SK-N-SH treated with all-trans-retinoic acid at 6 μM for 48 hours (cell line): ENCODE results near the gene HIVEP2.

Experiments
- ATAC-seq: fragments of 200-7000 bp; cut with Tn5 transposase; 3 replicates; pipeline ENCODE4 v1.9.1; 2020; ENCODE audit warnings: mild to moderate bottlenecking, moderate library complexity
- ARNTL ChIP-seq: fragments of 450-650 bp; formaldehyde crosslinking; IDR thresholded peaks from 2 replicates; pipeline ENCODE4 v1.5.0; 2020; ENCODE audit warnings: low read depth, mild to moderate bottlenecking, moderate library complexity, borderline replicate concordance
- CSDC2 ChIP-seq: fragments of 250-450 bp; sonication (Bioruptor Pico); IDR thresholded peaks from 2 replicates; pipeline ENCODE4 v1.5.0; 2020; ENCODE audit warnings: mild to moderate bottlenecking, moderate library complexity
- ESRRG ChIP-seq: fragments of 250-450 bp; sonication (Bioruptor Pico); IDR thresholded peaks from 2 replicates; pipeline ENCODE4 v1.6.1; 2021; ENCODE audit warnings: mild to moderate bottlenecking
- GLIS3 ChIP-seq: fragments of 250-450 bp; sonication (Bioruptor Pico); IDR thresholded peaks from 2 replicates; pipeline ENCODE4 v1.5.0; 2020; ENCODE audit warnings: mild to moderate bottlenecking, moderate library complexity
- ISL1 ChIP-seq: fragments of 250-450 bp; sonication (Bioruptor Pico); IDR thresholded peaks from 2 replicates; pipeline ENCODE4 v2.1.2; 2022; ENCODE audit warnings: mild to moderate bottlenecking, moderate library complexity
- OSR1 ChIP-seq: fragments of 250-450 bp; sonication (Bioruptor Pico); IDR thresholded peaks from 2 replicates; pipeline ENCODE4 v1.8.0; 2022; ENCODE audit warnings: moderate library complexity, mild to moderate bottlenecking, inconsistent platforms
- PPARA ChIP-seq: fragments of 250-450 bp; sonication (Bioruptor Pico); IDR thresholded peaks from 2 replicates; pipeline ENCODE4 v1.5.0; 2020; ENCODE audit warnings: mild to moderate bottlenecking, borderline replicate concordance
- SNAI2 ChIP-seq: fragments of 250-450 bp; sonication (Bioruptor Pico); IDR thresholded peaks from 2 replicates; pipeline ENCODE4 v1.5.0; 2020; ENCODE audit warnings: mild to moderate bottlenecking, moderate library complexity
- TCF4 ChIP-seq: fragments of 250-450 bp; sonication (Bioruptor Pico); IDR thresholded peaks from 2 replicates; pipeline ENCODE4 v1.8.0; 2021; ENCODE audit warnings: mild to moderate bottlenecking, moderate library complexity, borderline replicate concordance
- ZC3H10 ChIP-seq: fragments of 250-450 bp; sonication (Bioruptor Pico); IDR thresholded peaks from 2 replicates; pipeline ENCODE4 v1.5.1; 2021; ENCODE audit warnings: mild to moderate bottlenecking, moderate library complexity
- ZNF565 ChIP-seq: fragments of 450-650 bp; formaldehyde crosslinking; conservative IDR thresholded peaks from 2 replicates; pipeline ENCODE4 v1.5.0; 2020; ENCODE audit warnings: low read depth, mild to moderate bottlenecking, moderate library complexity
- TF ChIP-seq, protein P1 (sequence below): fragments of 250-450 bp; sonication (Bioruptor Pico); IDR thresholded peaks from 2 replicates; pipeline ENCODE4 v1.5.0; 2020; ENCODE audit warnings: mild to moderate bottlenecking, moderate library complexity
- TF ChIP-seq, protein P2 (sequence below): fragments of 250-450 bp; sonication (Bioruptor Pico); IDR thresholded peaks from 2 replicates; pipeline ENCODE4 v1.5.1; 2021; ENCODE audit warnings: mild to moderate bottlenecking, moderate library complexity
- TF ChIP-seq, protein P3 (sequence below): fragments of 250-450 bp; sonication (Bioruptor Pico); IDR thresholded peaks from 2 replicates; pipeline ENCODE4 v1.8.0; 2020; ENCODE audit warnings: mild to moderate bottlenecking, moderate library complexity, borderline replicate concordance
- TF ChIP-seq, protein P4 (sequence below): fragments of 250-450 bp; sonication (Bioruptor Pico); IDR thresholded peaks from 2 replicates; pipeline ENCODE4 v1.8.0; 2021; ENCODE audit warnings: low read depth, mild to moderate bottlenecking, moderate library complexity, borderline replicate concordance

The HIVEP2 gene

DNA sequence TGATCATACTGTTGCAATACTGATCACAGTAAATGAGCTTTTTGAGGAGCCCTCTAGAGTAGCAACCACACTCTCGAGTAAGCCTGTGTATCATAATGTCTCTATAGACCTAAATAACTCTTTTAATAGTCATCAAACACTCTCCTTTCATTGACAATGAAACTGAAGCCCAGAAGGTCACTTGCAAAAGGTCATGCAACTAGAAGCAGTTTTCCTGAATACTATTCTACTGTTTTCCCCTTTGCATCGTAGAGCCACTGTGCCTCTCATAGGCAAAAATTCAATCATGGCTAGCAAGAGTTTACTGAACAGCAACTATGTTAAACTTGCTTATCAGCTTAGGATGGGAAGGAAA, 105.3 kb downstream of the HIVEP2 start:
- no peak for ATAC-seq
- TF ChIP-seq, protein P1, sequence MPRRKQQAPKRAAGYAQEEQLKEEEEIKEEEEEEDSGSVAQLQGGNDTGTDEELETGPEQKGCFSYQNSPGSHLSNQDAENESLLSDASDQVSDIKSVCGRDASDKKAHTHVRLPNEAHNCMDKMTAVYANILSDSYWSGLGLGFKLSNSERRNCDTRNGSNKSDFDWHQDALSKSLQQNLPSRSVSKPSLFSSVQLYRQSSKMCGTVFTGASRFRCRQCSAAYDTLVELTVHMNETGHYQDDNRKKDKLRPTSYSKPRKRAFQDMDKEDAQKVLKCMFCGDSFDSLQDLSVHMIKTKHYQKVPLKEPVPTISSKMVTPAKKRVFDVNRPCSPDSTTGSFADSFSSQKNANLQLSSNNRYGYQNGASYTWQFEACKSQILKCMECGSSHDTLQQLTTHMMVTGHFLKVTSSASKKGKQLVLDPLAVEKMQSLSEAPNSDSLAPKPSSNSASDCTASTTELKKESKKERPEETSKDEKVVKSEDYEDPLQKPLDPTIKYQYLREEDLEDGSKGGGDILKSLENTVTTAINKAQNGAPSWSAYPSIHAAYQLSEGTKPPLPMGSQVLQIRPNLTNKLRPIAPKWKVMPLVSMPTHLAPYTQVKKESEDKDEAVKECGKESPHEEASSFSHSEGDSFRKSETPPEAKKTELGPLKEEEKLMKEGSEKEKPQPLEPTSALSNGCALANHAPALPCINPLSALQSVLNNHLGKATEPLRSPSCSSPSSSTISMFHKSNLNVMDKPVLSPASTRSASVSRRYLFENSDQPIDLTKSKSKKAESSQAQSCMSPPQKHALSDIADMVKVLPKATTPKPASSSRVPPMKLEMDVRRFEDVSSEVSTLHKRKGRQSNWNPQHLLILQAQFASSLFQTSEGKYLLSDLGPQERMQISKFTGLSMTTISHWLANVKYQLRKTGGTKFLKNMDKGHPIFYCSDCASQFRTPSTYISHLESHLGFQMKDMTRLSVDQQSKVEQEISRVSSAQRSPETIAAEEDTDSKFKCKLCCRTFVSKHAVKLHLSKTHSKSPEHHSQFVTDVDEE (CRISPR knock-in tag), result no peak
- TF ChIP-seq, protein P2, sequence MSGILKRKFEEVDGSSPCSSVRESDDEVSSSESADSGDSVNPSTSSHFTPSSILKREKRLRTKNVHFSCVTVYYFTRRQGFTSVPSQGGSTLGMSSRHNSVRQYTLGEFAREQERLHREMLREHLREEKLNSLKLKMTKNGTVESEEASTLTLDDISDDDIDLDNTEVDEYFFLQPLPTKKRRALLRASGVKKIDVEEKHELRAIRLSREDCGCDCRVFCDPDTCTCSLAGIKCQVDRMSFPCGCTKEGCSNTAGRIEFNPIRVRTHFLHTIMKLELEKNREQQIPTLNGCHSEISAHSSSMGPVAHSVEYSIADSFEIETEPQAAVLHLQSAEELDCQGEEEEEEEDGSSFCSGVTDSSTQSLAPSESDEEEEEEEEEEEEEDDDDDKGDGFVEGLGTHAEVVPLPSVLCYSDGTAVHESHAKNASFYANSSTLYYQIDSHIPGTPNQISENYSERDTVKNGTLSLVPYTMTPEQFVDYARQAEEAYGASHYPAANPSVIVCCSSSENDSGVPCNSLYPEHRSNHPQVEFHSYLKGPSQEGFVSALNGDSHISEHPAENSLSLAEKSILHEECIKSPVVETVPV (CRISPR knock-in tag), result no peak
- TF ChIP-seq, protein P3, sequence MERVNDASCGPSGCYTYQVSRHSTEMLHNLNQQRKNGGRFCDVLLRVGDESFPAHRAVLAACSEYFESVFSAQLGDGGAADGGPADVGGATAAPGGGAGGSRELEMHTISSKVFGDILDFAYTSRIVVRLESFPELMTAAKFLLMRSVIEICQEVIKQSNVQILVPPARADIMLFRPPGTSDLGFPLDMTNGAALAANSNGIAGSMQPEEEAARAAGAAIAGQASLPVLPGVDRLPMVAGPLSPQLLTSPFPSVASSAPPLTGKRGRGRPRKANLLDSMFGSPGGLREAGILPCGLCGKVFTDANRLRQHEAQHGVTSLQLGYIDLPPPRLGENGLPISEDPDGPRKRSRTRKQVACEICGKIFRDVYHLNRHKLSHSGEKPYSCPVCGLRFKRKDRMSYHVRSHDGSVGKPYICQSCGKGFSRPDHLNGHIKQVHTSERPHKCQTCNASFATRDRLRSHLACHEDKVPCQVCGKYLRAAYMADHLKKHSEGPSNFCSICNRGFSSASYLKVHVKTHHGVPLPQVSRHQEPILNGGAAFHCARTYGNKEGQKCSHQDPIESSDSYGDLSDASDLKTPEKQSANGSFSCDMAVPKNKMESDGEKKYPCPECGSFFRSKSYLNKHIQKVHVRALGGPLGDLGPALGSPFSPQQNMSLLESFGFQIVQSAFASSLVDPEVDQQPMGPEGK (CRISPR knock-in tag), result no peak
- TF ChIP-seq, protein P4, sequence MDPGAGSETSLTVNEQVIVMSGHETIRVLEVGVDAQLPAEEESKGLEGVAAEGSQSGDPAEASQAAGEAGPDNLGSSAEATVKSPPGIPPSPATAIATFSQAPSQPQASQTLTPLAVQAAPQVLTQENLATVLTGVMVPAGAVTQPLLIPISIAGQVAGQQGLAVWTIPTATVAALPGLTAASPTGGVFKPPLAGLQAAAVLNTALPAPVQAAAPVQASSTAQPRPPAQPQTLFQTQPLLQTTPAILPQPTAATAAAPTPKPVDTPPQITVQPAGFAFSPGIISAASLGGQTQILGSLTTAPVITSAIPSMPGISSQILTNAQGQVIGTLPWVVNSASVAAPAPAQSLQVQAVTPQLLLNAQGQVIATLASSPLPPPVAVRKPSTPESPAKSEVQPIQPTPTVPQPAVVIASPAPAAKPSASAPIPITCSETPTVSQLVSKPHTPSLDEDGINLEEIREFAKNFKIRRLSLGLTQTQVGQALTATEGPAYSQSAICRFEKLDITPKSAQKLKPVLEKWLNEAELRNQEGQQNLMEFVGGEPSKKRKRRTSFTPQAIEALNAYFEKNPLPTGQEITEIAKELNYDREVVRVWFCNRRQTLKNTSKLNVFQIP (CRISPR knock-in tag), result no peak
- TF ChIP-seq CSDC2 (no peak), ZNF565 (CRISPR knock-in tag) (no peak), OSR1 (CRISPR knock-in tag) (no peak), ZC3H10 (CRISPR knock-in tag) (no peak), ESRRG (no peak), GLIS3 (CRISPR knock-in tag) (no peak), TCF4 (CRISPR knock-in tag) (no peak)

DNA sequence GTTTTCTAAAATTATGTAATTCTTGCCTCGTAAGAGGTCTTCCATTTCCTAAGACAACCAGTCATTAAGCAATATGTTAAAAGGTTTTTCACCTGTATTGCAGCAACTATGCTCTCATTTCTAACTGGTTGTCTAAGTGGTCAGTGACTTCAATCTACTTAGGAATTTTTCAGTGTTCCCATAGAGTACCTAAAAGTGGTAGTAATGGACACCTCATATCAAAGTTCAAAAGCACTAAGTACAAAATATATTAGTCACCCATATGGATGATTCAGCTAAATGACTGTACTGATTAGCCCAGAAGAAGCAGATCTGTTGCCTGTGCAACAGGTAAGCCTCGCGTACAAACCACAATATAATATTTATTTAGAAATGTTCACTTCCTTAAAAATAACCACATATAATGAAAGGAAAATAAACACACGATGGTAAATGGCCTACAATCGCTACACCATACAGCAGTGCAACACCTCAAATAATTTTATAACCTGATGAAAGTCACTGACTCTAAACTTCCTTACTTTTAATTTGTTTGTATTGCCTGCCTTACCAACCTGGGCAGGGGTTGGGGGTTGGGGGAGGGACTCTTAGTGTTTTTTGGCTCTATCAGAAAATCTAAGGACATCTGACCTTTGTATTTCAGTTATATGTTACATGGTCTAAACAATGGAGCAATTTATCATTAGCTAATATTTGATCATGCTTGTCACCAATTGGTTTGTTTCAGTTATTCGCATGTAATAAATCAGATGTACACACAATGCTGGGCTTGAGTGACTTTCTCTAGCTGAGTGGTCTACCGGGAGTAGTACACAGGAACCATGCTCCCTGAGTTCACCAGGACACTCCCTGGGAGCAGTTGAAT, 105.9 kb downstream of the HIVEP2 start:
- TF ChIP-seq ISL1 (CRISPR knock-in tag), result 0 out of 2 replicates have a peak, but pooled peaks have one; percentile 26
- no peak for TF ChIP-seq GLIS3 (CRISPR knock-in tag)
- ATAC-seq, result peak; percentile 15; the same call in 1 of the 3 replicates

DNA sequence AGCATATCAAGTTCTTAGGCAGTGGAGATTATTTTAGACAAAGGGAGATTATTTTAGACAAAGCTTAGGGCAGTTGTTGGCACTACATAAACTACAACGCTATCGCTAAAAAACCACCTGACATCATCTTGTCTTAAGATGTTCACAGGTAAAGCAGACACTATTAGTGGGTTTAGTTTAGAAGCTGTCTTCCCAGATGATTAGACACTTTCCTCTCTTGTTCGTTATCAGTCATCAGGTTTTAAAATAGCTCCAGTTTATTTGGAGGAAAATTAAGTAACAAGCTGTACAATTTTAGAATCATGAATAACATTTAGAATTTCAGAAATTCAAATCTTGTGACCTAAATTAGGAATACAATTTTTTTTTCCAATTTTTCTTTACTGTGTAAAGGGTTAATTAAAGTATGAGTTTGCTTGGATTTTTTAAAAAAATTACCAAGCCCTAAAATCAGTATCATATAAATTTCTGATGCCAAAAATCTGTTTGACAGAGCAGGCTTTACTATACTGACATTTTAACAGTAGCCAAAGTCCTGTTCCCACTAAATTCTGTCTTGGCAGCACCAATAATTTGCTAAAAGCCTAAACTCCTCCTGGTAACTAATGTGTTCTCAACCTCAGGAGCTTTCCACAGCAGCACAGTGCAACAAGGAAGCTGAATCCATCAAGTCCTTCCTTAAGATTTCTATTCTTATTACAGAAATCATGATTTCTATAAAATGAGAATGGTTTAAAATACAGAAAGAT, 109.0 kb downstream of the HIVEP2 start:
- no peak for TF ChIP-seq SNAI2
- no peak for TF ChIP-seq GLIS3 (CRISPR knock-in tag)
- no peak for TF ChIP-seq OSR1 (CRISPR knock-in tag)
- TF ChIP-seq ISL1 (CRISPR knock-in tag), result no peak
- TF ChIP-seq PPARA (CRISPR knock-in tag), result no peak
- TF ChIP-seq, protein P4 (CRISPR knock-in tag), result no peak

DNA sequence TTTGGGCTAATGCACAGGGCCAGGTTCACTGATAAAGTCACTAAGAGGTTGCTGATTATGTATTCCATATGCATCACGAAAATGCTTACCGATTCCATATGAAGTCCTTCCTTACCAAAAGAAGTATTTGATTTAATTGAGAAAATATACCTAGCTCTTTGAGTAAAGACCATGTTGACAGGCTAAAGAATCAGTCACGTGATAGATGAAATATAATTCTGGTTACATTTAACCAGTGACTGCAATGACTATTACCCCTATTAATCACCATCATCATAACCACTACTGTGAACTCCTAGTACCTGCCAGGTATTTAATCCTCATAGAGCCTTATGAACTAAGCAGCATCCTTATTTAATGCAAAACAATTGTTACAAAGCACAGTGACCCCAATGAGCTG, 110.1 kb downstream of the HIVEP2 start:
- no peak for ATAC-seq
- no peak for TF ChIP-seq ARNTL (CRISPR knock-in tag)
- TF ChIP-seq, protein P2 (CRISPR knock-in tag), result no peak

More for the DNA sequence above, 109.0 kb downstream of the HIVEP2 start:
- no peak for ATAC-seq
